ENCODE measurements around the gene SLC2A9.

SLC2A9 gene

GRCh38 chr4:9976293-9976692, 45.0 kb downstream of the SLC2A9 start:
- no peak overlapping the region for H3K4me3 ChIP-seq (replicated peaks; ENCODE audit: low read depth, low read length)
- H3K36me3 ChIP-seq (ENCODE audit: control insufficient read depth, insufficient read depth, low read length) = no peaks in the 10 kb centered on the region
- TF ChIP-seq CTCF (IDR thresholded peaks at IDR 0.05; ENCODE audit: insufficient read depth, low read length, poor library complexity, severe bottlenecking) = no peak
- no peaks in the 10 kb centered on the region for H3K27me3 ChIP-seq (replicated peaks; ENCODE audit: control insufficient read depth, insufficient read depth, low read length)
- no peak for DNase-seq (ENCODE audit: extremely low read depth, insufficient read length)

GRCh38 chr4:9971711-9972110, 49.6 kb downstream of the SLC2A9 start:
- Histone ChIP-seq H3K4me3 (replicated peaks; ENCODE audit: low read depth, low read length) (no peak overlapping the region), H3K27me3 (replicated peaks; ENCODE audit: control insufficient read depth, insufficient read depth, low read length) (no peaks in the 10 kb centered on the region), H3K36me3 (ENCODE audit: control insufficient read depth, insufficient read depth, low read length) (no peaks in the 10 kb centered on the region)
- DNase-seq (ENCODE audit: extremely low read depth, insufficient read length) = no peak
- no peak for TF ChIP-seq CTCF (IDR thresholded peaks at IDR 0.05; ENCODE audit: insufficient read depth, low read length, poor library complexity, severe bottlenecking)

GRCh38 chr4:9970399-9971011, 50.8 kb downstream of the SLC2A9 start:
- no peak overlapping the region; the same call in 1 of the 2 replicates for H3K4me3 ChIP-seq (replicated peaks; ENCODE audit: low read depth, low read length)
- no peak for TF ChIP-seq CTCF (IDR thresholded peaks at IDR 0.05; ENCODE audit: insufficient read depth, low read length, poor library complexity, severe bottlenecking)
- no peaks in the 10 kb centered on the region for H3K27me3 ChIP-seq (replicated peaks; ENCODE audit: control insufficient read depth, insufficient read depth, low read length)
- peak; percentile 64 for DNase-seq (ENCODE audit: extremely low read depth, insufficient read length)
- no peaks in the 10 kb centered on the region for H3K36me3 ChIP-seq (ENCODE audit: control insufficient read depth, insufficient read depth, low read length)

- DNase-seq (ENCODE audit: extremely low read depth, insufficient read length) = no peak
- Histone ChIP-seq H3K4me3 (replicated peaks; ENCODE audit: low read depth, low read length) (no peak overlapping the region), H3K27me3 (replicated peaks; ENCODE audit: control insufficient read depth, insufficient read depth, low read length) (no peaks in the 10 kb centered on the region), H3K36me3 (ENCODE audit: control insufficient read depth, insufficient read depth, low read length) (no peaks in the 10 kb centered on the region)
- TF ChIP-seq CTCF (IDR thresholded peaks at IDR 0.05; ENCODE audit: insufficient read depth, low read length, poor library complexity, severe bottlenecking) = no peak
Observed at GRCh38 chr4:9969526-9970398, 51.5 kb downstream of the SLC2A9 start.

GRCh38 chr4:9968472-9968871, 52.8 kb downstream of the SLC2A9 start:
- Histone ChIP-seq H3K27me3 (replicated peaks; ENCODE audit: control insufficient read depth, insufficient read depth, low read length) (no peaks in the 10 kb centered on the region), H3K36me3 (ENCODE audit: control insufficient read depth, insufficient read depth, low read length) (no peaks in the 10 kb centered on the region), H3K4me3 (replicated peaks; ENCODE audit: low read depth, low read length) (no peak overlapping the region)
- no peak for DNase-seq (ENCODE audit: extremely low read depth, insufficient read length)
- TF ChIP-seq CTCF (IDR thresholded peaks at IDR 0.05; ENCODE audit: insufficient read depth, low read length, poor library complexity, severe bottlenecking) = no peak
